K562 (cell line): ENCODE measurements around the gene KRTAP29-1. TPM values are rescaled to one million over a fixed set of nuclear protein-coding genes. Genes with fewer than 3 reads are reported as not detected.
"Not testable (repeated sequence)": the region's sequence is repeated elsewhere in the genome, so short reads cannot be mapped to it uniquely, and the experiment has no call there.

ENCODE experiments used
- ATAC-seq: fragments of 200-7000 bp; cut with Tn5 transposase; 3 replicates; pipeline ENCODE4 v1.9.1; 2020; ENCODE audit warnings: moderate library complexity
- BruUV-seq: library from RNA; stranded (reverse); fragments of 400-500 nt; replicated peaks from 2 replicates; lab custom pipeline; 2021; lab: Mats Ljungman, UMichigan
- CTCF ChIA-PET: fragments of 300-600 bp; formaldehyde crosslinking; extraction: SDS; loops from one replicate; lab custom pipeline; 2021; ENCODE audit warnings: low intra/inter-chr PET ratio; lab: Yijun Ruan, JAX
- POLR2A ChIA-PET: fragments of 300-600, 350-650 bp; sonication (Branson Sonifier 250); formaldehyde crosslinking; extraction: SDS; loops from one replicate; lab custom pipeline; 2021; ENCODE audit warnings: antibody characterized with exemption, inconsistent platforms; lab: Yijun Ruan, JAX
- DNase-seq, 4 experiments: peaks; one replicate each; pipeline versions ENCODE4 v3.0.0 to v3.0.0-alpha.2; 2011 to 2018; ENCODE audit warnings: low spot score in 3 of 4, mixed read lengths in 3 of 4; ENCODE audit errors: extremely low read depth in 1 of 4
- FAIRE-seq: peaks from 2 replicates; lab custom pipeline; 2011; peaks lifted over from hg19 to GRCh38; lab: Jason Lieb, UNC
- H2AFZ ChIP-seq: 2 replicates; pipeline ENCODE4 v1.6.0; 2011; ENCODE audit warnings: low read depth, low read length, control low read depth, inconsistent platforms
- H3K27ac ChIP-seq: fragments of 200-600 bp; 3 replicates; pipeline ENCODE4 v1.8.0; 2011; ENCODE audit warnings: low read depth, mild to moderate bottlenecking, control low read depth, inconsistent platforms, low read length, moderate library complexity, mixed read lengths; ENCODE audit errors: extremely low read depth
- H3K27me3 ChIP-seq, 2 experiments: fragments of 300-600 bp in 1 of 2; 2 replicates in 1 of 2; 3 replicates in 1 of 2; pipeline versions ENCODE4 v1.6.0 to v1.8.0; 2011; ENCODE audit warnings: inconsistent platforms in 2 of 2, low read length in 2 of 2, mild to moderate bottlenecking in 1 of 2, mixed read lengths in 1 of 2, moderate library complexity in 1 of 2; ENCODE audit not compliant: control insufficient read depth in 2 of 2, insufficient read depth in 2 of 2
- H3K36me3 ChIP-seq: fragments of 300-600 bp; 3 replicates; pipeline ENCODE4 v1.8.0; 2011; ENCODE audit warnings: mild to moderate bottlenecking, low read length, inconsistent platforms; ENCODE audit not compliant: control insufficient read depth, insufficient read depth
- H3K4me1 ChIP-seq, 2 experiments: fragments of 200-600 bp in 1 of 2; replicated peaks in 1 of 2; 2 replicates in 1 of 2; 3 replicates in 1 of 2; pipeline versions ENCODE4 v1.5.1 to v1.8.0; 2011; ENCODE audit warnings: inconsistent platforms in 2 of 2, low read length in 2 of 2, mild to moderate bottlenecking in 1 of 2, mixed read lengths in 1 of 2, moderate library complexity in 1 of 2; ENCODE audit not compliant: control insufficient read depth in 2 of 2, insufficient read depth in 2 of 2
- H3K4me2 ChIP-seq: 2 replicates; pipeline ENCODE4 v1.6.1; 2011; ENCODE audit warnings: low read length, control low read depth, inconsistent platforms, mixed read lengths; ENCODE audit not compliant: insufficient read depth
- H3K4me3 ChIP-seq: fragments of 200-600 bp; sonication (generic), shearing (Covaris generic); 2 replicates; pipeline ENCODE4 v1.5.1; 2016; ENCODE audit warnings: control low read depth, inconsistent platforms
- H3K79me2 ChIP-seq: fragments of 200-600 bp; 3 replicates; pipeline ENCODE4 v1.8.0; 2011; ENCODE audit warnings: low read length, inconsistent platforms; ENCODE audit not compliant: control insufficient read depth, insufficient read depth
- H3K9ac ChIP-seq, 2 experiments: 2 replicates each; pipeline versions ENCODE4 v1.6.0 to v1.6.1; 2011; ENCODE audit warnings: low read depth in 2 of 2, low read length in 2 of 2, control low read depth in 1 of 2, inconsistent platforms in 1 of 2, mild to moderate bottlenecking in 1 of 2, mixed read lengths in 1 of 2; ENCODE audit not compliant: insufficient read depth in 1 of 2
- H3K9me1 ChIP-seq: one replicate; pipeline ENCODE4 v1.6.0; 2011; ENCODE audit warnings: inconsistent platforms, mild to moderate bottlenecking, low read length, moderate library complexity; ENCODE audit not compliant: control insufficient read depth, insufficient read depth
- H3K9me3 ChIP-seq: replicated peaks from 2 replicates; pipeline ENCODE4 v1.5.1; 2011; ENCODE audit warnings: low read depth, low read length, inconsistent platforms; ENCODE audit not compliant: control insufficient read depth, insufficient read depth
- H4K20me1 ChIP-seq: replicated peaks from 2 replicates; pipeline ENCODE4 v1.6.1; 2011; ENCODE audit warnings: low read length, inconsistent platforms, mixed read lengths; ENCODE audit not compliant: control insufficient read depth, insufficient read depth
- CCAR2 ChIP-seq: fragments of 200-400 bp; formaldehyde crosslinking; IDR thresholded peaks from 2 replicates; pipeline ENCODE4 v1.6.1; 2017; ENCODE audit warnings: mild to moderate bottlenecking, low read depth, low read length
- GTF3C2 ChIP-seq: IDR thresholded peaks from 3 replicates; pipeline ENCODE4 v1.6.1; 2011; ENCODE audit warnings: borderline replicate concordance, mild to moderate bottlenecking, moderate library complexity; ENCODE audit not compliant: insufficient read length; ENCODE audit errors: extremely low read depth
- NCOA6 ChIP-seq: fragments of 450-650 bp; IDR thresholded peaks from 2 replicates; pipeline ENCODE4 v1.6.1; 2017; ENCODE audit warnings: mild to moderate bottlenecking
- NKRF ChIP-seq: fragments of 450-650 bp; IDR thresholded peaks from 2 replicates; pipeline ENCODE4 v1.6.1; 2016; ENCODE audit warnings: borderline replicate concordance
- PHF20 ChIP-seq: fragments of 450-650 bp; IDR thresholded peaks from 2 replicates; pipeline ENCODE4 v1.6.1; 2018; ENCODE audit not compliant: partially characterized antibody
- SNAPC5 ChIP-seq: fragments of 250-450 bp; sonication (Bioruptor Pico); IDR thresholded peaks from 2 replicates; pipeline ENCODE4 v1.8.0; 2021; ENCODE audit warnings: moderate library complexity, mild to moderate bottlenecking, inconsistent platforms
- SNRNP70 ChIP-seq: fragments of 200-400 bp; formaldehyde crosslinking; optimal IDR thresholded peaks from 2 replicates; pipeline ENCODE3; 2017; ENCODE audit warnings: low read depth, low read length
- ZBTB1 ChIP-seq: sonication (generic); formaldehyde crosslinking; IDR thresholded peaks from 2 replicates; pipeline ENCODE4 v1.8.1; 2023; ENCODE audit warnings: missing genetic modification reagents, low read depth, mild to moderate bottlenecking, borderline replicate concordance
- WGBS: fragments of 100-300 bp; shearing (Covaris generic); methylation state at CpG from one replicate; pipeline ENCODE4 v1.1.6; 2016; ENCODE audit warnings: low coverage, mixed read lengths; ENCODE audit not compliant: insufficient coverage; ENCODE audit errors: missing lambda C conversion rate; 5-methylcytosine and 5-hydroxymethylcytosine counted together
- in situ Hi-C: fragments of 300-500 bp; cut with MboI; formaldehyde crosslinking; loops from 4 replicates; pipeline ENCODE4 v1.15.0; 2018; ENCODE audit warnings: inconsistent platforms, mixed read lengths
- intact Hi-C: fragments of 100-400 bp; cut with micrococcal nuclease; formaldehyde crosslinking; loops from 2 replicates; pipeline ENCODE4 v1.14.2; 2022
- polyA plus RNA-seq, 8 experiments: library from polyadenylated mRNA; depleted of rRNA in 4 of 8; stranded (reverse) in 5 of 8; unstranded in 3 of 8; fragments of >200 nt; fragmentation: Nextera tagmentation in 2 of 8; fragmentation: Illumina TruSeq in 1 of 8; extraction: Ambion mirVana in 2 of 8; extraction: Trizol in 1 of 8; gene quantifications; 2 replicates each; pipeline versions ENCODE4 v1.2.1 to v1.2.3, GENCODE V29; 2011 to 2014; ENCODE audit warnings: inconsistent platforms in 1 of 8, missing spikeins in 1 of 8
- total RNA-seq, 7 experiments: library from RNA; depleted of rRNA in 6 of 7; stranded (reverse); fragments of >200 nt in 6 of 7; fragmentation: Illumina TruSeq in 2 of 7; extraction: Trizol in 2 of 7; gene quantifications; 2 replicates each; pipeline versions ENCODE4 v1.2.1 to v1.2.3, GENCODE V29; 2011 to 2021; ENCODE audit warnings: low replicate concordance in 1 of 7

The KRTAP29-1 gene
- total and polyA plus RNA-seq, 9 of the 15 experiments (the other 6 are each of a cell fraction or from before 2014, with no cell fraction given) = not detected

DNA sequence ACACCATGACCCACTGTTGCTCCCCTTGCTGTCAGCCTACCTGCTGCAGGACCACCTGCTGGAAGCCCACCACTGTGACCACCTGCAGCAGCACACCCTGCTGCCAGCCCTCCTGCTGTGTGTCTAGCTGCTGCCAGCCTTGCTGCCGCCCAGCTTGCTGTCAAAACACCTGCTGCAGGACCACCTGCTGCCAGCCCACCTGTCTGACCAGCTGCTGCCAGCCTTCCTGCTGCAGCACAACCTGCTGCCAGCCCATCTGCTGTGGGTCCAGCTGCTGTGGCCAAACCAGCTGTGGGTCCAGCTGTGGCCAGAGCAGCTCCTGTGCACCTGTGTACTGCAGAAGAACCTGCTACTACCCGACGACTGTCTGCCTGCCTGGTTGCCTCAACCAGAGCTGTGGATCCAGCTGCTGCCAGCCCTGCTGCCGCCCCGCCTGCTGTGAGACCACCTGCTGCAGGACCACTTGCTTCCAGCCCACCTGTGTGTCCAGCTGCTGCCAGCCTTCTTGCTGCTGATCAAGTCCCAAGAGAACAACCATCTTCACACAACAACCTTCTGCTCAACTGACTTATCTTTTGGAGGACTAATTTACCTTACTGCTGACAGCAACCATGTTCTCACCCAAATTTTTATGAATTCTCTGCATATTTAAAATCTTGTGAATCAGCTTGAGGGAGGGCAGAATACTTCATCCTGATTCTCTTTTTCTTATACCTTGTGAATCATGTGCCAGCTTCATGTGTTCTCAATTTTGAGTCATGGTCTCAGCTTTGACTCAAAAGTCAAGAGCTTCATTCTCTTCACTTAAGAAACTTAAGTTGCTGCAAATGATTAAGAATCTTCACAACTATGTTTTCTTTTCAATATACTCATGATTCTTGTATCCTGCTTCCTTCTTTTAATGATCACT, 47.0 kb downstream of the KRTAP29-1 start, which contains the start of gene KRTAP9-9:
Gene KRTAP9-9 (plus strand): TSS at position 4 of the 910 bp plus-strand sequence.
- intact Hi-C loops, H3K9me1 ChIP-seq, POLR2A ChIA-PET, H3K79me2 ChIP-seq, H4K20me1 ChIP-seq, ATAC-seq, H3K27me3 ChIP-seq, H3K27ac ChIP-seq, H3K36me3 ChIP-seq, H3K4me1 ChIP-seq, in situ Hi-C loops, BruUV-seq, H3K9me3 ChIP-seq, H3K4me3 ChIP-seq, H2AFZ ChIP-seq, H3K4me2 ChIP-seq, H3K9ac ChIP-seq: not testable (repeated sequence)
- DNase-seq (peak in 1 of 4 experiments; percentile 0), FAIRE-seq (peak; percentile 35)
- 2% methylated on average over 5 of the region's 5 CpGs for WGBS
- CTCF ChIA-PET = interaction anchor here (0.6 kb wide), 1 partner anchor 53 kb away, joined by 3 read pairs; the partner anchor contains the start of gene KRTAP16-1

DNA sequence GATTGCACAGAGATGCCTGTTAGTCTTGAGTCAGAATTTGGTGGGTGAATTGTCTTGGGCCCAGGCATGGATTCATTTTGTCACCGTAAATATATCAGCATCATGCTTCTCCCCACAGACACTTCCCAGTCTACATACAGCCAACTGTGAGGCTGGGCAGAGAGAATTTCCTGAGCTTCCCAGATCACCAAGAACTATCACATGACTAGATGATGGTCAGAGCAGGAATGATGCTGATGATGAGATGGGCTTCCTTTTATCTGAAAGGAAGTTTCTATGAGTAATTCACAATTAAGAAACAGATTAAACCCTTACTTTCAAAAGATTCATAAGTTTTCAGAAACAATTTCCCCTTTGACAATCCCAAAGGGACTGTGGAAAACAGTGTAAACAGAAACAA, 47.8 kb downstream of the KRTAP29-1 start:
- no peaks in the 10 kb centered on the region for H3K9me1 ChIP-seq
- no peak overlapping the region for H3K27ac ChIP-seq
- WGBS = 0% methylated on average over 1 of the region's 1 CpG
- H3K4me2 ChIP-seq = no peak overlapping the region
- CTCF ChIA-PET = interaction anchor here (0.6 kb wide), 1 partner anchor 54 kb away, joined by 3 read pairs; the partner anchor contains the start of gene KRTAP16-1
- no TSS peak for BruUV-seq
- POLR2A ChIA-PET = no interaction called here
- no peaks in the 10 kb centered on the region for H3K36me3 ChIP-seq
- DNase-seq (peak in 2 of 4 experiments; percentile 0), FAIRE-seq (no peak), ATAC-seq (no peak)
- intact Hi-C loops = no loop called here
- H3K27me3 ChIP-seq = peaks cover 0 to 2% of the 10 kb centered on the region in 2 experiments; a peak in 1 of 5 replicates
- no peak overlapping the region for H3K9ac ChIP-seq
- H3K79me2 ChIP-seq = no peaks in the 10 kb centered on the region
- H3K9me3 ChIP-seq = no peaks in the 10 kb centered on the region
- H2AFZ ChIP-seq = no peak overlapping the region
- no peaks in the 10 kb centered on the region for H4K20me1 ChIP-seq
- in situ Hi-C loops = no loop called here
- no peaks in the 10 kb centered on the region for H3K4me1 ChIP-seq
- H3K4me3 ChIP-seq = no peak overlapping the region
- no peak for TF ChIP-seq NKRF
- no peak for TF ChIP-seq NCOA6
- no peak for TF ChIP-seq CCAR2
- no peak for TF ChIP-seq GTF3C2
- no peak for TF ChIP-seq SNAPC5 (CRISPR knock-in tag)
- TF ChIP-seq ZBTB1 (CRISPR knock-in tag) = no peak
- no peak for TF ChIP-seq PHF20
- no peak for TF ChIP-seq SNRNP70
